ENCODE measurements around the gene CIITA.

CIITA gene

DNA sequence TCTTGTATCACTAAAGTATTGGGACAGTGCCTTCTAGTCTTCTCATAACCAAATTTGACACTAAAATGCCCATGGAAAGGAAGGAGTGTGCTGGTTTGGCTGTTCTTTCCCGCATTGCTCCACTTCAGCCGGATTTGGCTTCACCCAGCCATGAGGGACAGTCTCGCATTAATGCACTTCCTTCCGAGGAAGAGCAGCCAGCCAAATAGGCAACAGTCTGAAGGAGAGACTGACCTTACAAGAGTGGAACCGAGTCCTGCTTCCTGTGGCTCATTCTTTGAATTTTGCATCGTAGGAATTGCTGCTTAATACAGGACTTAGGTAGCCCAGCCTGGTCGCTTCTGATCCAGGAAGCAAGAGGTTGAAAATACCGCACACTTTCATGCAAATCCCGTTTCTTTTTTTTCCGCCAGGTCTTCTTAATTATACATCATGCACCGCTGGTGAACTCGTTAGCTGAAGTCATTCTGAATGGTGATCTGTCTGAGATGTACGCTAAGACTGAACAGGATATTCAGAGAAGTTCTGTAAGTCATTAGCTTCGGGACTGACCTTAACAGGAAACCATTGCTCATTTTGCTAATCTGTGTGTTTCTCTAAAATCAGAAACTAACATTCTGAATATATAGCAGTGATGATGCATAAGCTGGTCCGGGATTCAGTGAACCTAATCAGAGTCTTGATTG lies 105.6 kb downstream of the CIITA start:
- no peak for DNase-seq (ENCODE audit: low spot score)

DNA sequence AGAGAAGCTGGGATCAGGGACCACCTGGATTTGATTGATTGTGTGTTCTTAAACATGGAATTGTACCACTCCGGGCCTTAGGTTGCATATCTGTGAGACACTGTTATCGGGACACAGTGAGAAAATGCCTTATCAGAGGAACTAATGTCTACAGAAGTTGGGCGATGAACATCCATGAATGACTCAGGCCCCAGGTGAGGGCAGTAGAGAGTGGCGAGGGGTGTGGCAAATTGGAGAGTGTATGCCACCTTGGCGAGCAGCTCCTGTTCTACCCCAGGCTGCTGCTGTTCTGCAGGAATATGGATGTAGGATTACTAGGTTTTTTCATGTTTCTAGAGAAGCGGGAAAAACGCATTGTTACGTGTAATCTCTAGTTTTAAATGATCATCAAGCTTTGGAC lies 106.2 kb downstream of the CIITA start:
- no peak for DNase-seq (ENCODE audit: low spot score)

DNA sequence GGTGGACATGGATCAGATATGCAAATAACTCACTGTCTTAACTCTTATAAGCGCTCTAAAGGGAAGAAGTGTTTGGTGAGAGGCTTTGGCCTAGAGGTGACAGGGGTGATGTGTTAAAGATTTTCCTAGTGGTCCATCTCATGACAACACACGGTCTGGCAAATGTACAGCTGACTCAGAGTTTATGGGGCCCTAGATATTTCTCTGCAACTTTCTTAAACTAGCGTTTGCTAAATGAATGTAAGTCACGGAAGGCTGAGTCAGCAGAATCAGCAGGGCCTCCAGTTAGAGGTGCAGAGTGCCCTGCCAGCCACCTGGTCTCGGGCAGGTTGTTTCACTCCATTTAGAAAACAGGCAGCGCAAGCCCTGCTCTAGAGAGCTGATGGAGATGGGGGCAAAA lies 107.5 kb downstream of the CIITA start:
- peak; percentile 26 for DNase-seq (ENCODE audit: low spot score)
